GM19351 (cell line): ENCODE results near the gene ZCCHC12.
A peak's percentile ranks its signal among the peaks of the same experiment; 100 is the strongest.
"Not testable (repeated sequence)": the region's sequence is repeated elsewhere in the genome, so short reads cannot be mapped to it uniquely, and the experiment has no call there.

Experiments used
- ATAC-seq: cut with Tn5 transposase; IDR thresholded peaks from one replicate; pipeline ENCODE4 v1.9.1; 2021; ENCODE audit warnings: mild to moderate bottlenecking, moderate library complexity; ENCODE audit not compliant: unreplicated experiment

ZCCHC12 gene

GRCh38 chrX:118823263-118824172 lies at the start of gene ZCCHC12:
TSS of gene ZCCHC12 (plus strand) at chrX:118823824. CDS start at chrX:118825245, 1,421 bp downstream.
- peak; percentile 68 for ATAC-seq

DNA sequence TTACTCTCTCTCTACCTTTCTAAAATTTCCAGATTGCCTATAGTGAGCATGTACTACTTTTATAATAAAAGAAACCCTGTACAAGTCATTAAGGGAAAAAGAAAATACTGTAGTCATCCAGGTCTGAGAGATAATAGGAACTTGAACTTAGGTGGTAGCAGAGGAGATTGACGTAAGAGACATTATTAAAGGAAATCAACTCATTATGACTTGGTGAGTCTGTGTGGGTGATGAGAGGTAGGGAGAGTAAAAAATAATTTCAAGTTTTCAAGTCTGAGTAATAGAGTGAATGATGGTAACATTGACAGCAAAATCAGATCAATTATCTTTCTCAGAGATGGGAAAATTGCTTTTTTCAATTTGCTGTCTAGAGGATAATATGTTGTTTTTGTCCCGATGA lies 44.0 kb upstream of the ZCCHC12 start:
- ATAC-seq, result no peak

DNA sequence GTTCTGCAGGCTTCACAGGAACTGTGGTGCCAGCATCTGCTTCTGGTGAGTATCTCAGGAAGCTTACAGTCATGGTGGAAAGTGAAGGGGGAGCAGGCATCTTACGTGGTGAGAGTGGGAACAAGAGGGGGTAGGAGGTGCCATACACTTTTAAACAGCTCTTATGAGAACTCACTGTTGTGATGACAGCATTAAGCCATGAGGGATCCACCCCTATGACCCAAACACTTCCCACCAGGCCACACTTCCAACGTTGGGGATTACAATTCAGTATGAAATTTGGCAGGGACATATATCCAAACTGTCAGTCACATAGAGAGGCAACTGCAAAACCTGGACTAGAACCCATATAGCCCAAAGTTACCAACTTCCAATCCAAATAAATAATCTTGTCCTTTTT lies 43.1 kb upstream of the ZCCHC12 start:
- ATAC-seq, result no peak

GRCh38 chrX:118780911-118781310 lies 42.7 kb upstream of the ZCCHC12 start:
- ATAC-seq, result no peak

DNA sequence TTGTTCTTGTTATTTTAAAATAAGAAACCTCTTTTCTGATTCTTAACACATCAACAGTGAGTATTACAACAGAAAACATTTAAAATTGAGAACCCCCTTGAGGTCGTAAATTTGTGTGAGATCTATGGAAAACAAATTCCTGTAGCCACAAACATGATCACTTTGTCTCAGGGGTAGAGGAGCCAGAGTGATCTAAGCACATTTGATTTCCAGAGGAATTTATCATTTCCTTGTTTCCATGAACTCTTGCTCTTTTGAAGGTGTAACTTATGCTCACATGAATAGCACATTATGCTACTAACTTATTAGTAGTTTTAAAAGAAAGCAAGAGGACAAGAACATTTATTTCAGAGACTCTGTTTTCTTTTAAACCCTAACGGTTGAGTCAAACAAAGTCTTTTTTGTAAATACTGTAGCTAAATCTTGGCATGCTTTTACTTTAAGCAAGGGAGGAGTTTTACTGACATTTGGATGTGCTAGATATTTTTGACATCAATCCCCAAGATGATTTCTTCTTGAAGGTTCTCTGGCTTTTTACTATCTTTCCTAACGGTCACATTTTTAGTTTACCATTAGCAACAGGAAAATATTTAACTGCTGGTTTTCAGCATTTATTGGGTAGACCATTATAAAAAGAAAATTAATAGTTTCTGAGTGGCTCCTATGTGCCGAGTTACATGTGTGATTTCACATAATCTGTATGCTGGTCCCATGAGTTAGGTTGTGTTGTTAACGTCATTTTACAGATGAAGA lies 27.9 kb upstream of the ZCCHC12 start:
- ATAC-seq, result no peak

GRCh38 chrX:118802857-118803256 lies 20.8 kb upstream of the ZCCHC12 start:
- no peak for ATAC-seq

DNA sequence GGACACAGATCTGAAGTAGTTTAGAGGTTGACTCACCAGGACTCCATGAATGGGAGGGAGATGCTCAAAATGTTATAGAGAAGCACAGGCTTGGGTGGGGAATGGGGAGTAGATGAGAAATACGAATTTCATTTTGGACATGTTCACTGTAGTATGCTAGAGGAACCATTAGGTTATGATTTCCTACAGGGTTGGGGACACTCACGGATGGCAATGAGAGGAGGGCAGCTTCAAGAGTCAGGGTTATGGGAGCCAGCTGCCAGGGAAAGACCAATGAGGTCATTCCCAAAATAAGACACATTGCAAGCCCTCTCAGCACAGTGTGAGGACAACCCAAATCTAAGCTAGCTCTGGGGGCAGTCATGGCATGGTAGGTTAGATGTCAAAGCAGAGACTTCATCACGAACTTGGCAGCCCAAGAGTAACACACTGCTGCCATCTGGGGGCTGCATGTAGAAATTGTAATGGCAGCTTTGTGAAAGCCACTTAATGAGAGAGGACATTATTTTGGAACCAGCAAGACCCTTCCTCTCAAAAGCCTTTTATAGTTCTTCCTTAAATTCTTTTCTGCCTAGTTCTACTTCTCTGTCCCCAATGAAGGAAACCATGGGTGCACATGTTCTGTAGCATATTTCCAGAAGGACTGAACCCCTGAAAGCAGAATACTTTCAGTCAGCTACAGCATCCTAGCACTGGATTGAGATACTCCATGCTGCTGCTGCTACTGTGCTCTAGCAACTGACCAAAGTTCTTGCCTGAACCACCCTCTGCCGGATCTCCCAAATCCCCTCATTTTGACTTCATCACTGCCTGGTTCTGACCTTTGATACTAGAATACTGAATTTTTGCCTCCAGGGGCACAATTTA lies 16.2 kb upstream of the ZCCHC12 start:
- peak; percentile 69 for ATAC-seq

DNA sequence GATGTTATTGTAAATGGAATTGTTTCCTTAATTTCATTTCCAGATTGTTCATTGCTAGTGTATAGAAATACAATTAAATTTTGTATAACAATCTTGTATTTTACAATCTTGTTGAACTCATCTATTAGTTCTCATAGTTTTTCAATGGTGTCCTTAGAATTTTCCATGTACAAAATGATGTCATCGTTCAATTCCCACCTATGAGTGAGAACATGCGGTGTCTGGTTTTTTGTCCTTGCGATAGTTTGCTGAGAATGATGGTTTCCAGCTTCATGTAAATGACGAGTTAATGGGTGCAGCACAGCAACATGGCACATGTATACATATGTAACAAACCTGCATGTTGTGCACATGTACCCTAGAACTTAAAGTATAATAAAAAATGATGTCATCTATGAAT lies 6.4 kb upstream of the ZCCHC12 start:
- not testable (repeated sequence) for ATAC-seq

DNA sequence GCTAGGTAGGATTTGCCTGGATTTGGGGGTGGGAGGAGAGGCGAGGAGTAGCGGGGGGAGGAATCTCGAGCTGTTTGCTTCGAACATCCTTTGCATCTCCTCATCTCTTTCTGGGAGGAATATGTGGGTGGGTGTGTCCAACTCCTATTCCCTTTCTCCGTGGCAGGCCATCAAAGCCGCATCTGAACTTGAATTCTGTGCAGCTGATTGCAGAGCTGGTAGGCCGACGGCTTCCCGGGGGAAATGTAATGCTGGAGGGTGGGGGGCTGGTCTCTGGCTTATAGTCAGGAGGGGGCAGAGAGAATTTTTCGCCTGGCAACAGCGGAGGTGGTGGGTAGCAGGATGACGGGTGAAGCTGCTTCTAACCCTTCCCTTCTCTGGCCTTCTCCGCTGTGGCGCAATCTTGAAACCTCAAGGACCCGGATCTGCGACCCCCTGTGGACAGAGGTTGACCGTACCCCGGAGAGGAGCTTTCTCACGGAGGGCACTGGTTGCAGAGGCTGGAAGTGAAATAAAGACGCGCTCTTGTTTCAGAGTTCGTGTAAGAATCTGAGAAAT lies 628 bp downstream of the ZCCHC12 start:
- ATAC-seq, result no peak

GRCh38 chrX:118825227-118825626 lies 1.6 kb downstream of the ZCCHC12 start:
- ATAC-seq, result no peak

GRCh38 chrX:118839334-118839958 lies 15.8 kb downstream of the ZCCHC12 start:
- peak; percentile 60 for ATAC-seq

DNA sequence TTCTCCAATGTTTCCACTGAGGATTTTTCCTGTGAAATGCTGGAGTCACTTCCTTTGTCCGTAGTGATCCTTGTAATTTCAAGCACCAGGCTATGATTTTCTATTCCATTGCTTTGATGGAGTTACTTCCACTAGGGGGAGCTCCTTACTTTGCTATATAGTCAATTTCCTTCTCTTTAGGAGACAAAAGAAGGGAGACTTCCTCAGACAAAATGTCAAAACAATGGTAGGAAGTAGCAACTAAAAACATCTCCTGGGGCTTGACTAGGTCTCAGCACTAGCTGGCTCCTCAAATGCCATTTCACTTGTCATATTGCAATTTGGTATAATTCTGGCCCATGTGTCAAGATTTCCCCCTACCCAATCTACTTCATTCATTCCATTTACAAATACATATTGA lies 24.1 kb downstream of the ZCCHC12 start:
- no peak for ATAC-seq

GRCh38 chrX:118853596-118853995 lies 30.0 kb downstream of the ZCCHC12 start:
- ATAC-seq, result no peak

DNA sequence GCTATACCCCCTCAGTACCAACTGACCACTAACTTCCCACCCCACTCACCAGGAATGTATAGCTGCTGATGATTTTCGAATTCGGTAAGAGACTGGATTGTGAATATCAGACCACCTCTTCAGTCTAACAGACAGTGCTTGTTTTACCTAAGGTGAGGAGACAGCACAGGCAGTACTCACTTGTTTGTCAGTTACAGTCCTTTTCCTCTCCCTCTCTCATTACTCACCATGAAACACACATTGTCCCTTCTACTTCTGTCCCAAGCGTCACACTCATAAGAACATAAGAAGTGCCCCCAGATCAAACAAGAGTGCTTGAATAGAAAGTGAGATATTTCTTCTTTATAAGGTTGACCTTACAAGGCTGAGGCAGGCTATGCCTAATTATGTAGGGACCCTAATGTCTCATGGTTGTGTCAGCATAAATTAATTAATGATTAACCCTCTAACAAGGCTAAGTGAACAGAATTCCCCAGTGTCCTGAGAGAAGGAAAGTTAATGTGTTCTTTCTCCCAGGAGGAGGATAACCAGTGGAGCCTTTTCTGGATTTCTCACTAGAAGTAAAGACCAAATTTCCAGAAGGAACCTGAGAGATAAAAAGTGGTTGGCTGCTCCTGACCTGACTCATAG lies 32.2 kb downstream of the ZCCHC12 start:
- no peak for ATAC-seq

DNA sequence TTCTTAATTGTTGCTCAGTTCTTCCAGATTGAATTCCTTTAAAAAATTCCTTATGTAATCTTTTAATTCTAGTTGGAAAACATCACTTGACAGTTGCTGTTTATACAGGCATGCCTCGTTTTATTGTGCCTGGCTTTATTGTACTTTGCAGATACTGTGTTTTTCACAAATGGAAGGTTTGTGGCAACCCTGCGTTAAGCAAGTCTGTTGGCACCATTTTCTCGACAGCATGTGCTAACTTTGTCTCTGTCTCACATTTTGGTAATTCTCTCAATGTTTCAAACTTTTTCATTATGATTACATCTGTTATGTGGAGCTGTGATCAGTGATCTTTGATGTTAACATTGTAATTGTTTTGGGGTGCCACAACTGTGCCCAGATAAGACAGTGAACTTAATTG lies 33.4 kb downstream of the ZCCHC12 start:
- no peak for ATAC-seq

DNA sequence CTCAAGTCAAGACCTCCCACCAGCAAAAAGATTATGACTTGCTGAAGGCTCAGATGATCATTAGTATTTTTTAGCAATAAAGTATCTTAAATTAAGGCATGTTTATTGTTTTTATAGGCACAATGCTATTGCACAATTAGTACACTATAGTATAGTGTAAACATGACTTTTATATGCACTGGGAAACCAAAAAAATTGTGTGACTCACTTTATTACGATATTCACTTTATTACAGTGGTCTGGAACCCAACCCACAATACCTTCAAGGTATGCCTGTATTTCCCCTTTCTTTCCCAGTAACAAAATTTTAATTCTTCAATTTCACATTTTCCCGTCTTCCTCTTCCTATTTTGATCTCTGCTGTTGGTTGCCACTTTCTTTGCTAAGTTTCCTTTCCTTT lies 37.7 kb downstream of the ZCCHC12 start:
- ATAC-seq, result no peak

GRCh38 chrX:118862091-118862490 lies 38.5 kb downstream of the ZCCHC12 start:
- no peak for ATAC-seq

- ATAC-seq, result no peak
Observed at GRCh38 chrX:118862979-118863378, 39.4 kb downstream of the ZCCHC12 start.

GRCh38 chrX:118864063-118864635 lies 40.5 kb downstream of the ZCCHC12 start:
- no peak for ATAC-seq
